NCI-H1092 treated with DMSO at 0.1 percent for 48 hours (cell line): Measurements from ENCODE around the gene AMBRA1.

Experiments used
- DNase-seq: peaks from one replicate; lab custom pipeline; 2025; lab: John Stamatoyannopoulos, UW

Gene AMBRA1

GRCh38 chr11:46593550-46594373 is at the start of gene AMBRA1:
Gene AMBRA1, minus strand, starts transcription at chr11:46594023. Its CDS starts 45,643 bp downstream, at chr11:46548380.
- DNase-seq, result peak; percentile 93

- DNase-seq, result no peak
Measured at GRCh38 chr11:46643531-46643930, 49.7 kb upstream of the AMBRA1 start.

- DNase-seq, result no peak
Measured at GRCh38 chr11:46642627-46643335, 49.0 kb upstream of the AMBRA1 start.

GRCh38 chr11:46641639-46642038 is 47.8 kb upstream of the AMBRA1 start:
- DNase-seq, result no peak

- no peak for DNase-seq
Measured at GRCh38 chr11:46640036-46640788, 46.4 kb upstream of the AMBRA1 start.

- no peak for DNase-seq
Measured at GRCh38 chr11:46639197-46639839, 45.5 kb upstream of the AMBRA1 start.

- no peak for DNase-seq
Measured at GRCh38 chr11:46637546-46637945, 43.7 kb upstream of the AMBRA1 start.

GRCh38 chr11:46635557-46636139 is 41.8 kb upstream of the AMBRA1 start:
- no peak for DNase-seq

GRCh38 chr11:46633291-46634217 is 39.7 kb upstream of the AMBRA1 start:
- DNase-seq, result no peak

GRCh38 chr11:46632502-46632901 is 38.7 kb upstream of the AMBRA1 start:
- DNase-seq, result no peak

GRCh38 chr11:46631676-46632075 is 37.9 kb upstream of the AMBRA1 start:
- DNase-seq, result no peak

- no peak for DNase-seq
Measured at GRCh38 chr11:46630237-46630636, 36.4 kb upstream of the AMBRA1 start.

GRCh38 chr11:46628961-46629360 is 35.1 kb upstream of the AMBRA1 start:
- DNase-seq, result no peak

- DNase-seq, result no peak
Measured at GRCh38 chr11:46625406-46625805, 31.6 kb upstream of the AMBRA1 start.

- DNase-seq, result no peak
Measured at GRCh38 chr11:46618837-46619236, 25.0 kb upstream of the AMBRA1 start.

- no peak for DNase-seq
Measured at GRCh38 chr11:46617972-46618314, 24.1 kb upstream of the AMBRA1 start.

- DNase-seq, result peak; percentile 97
Measured at GRCh38 chr11:46617134-46617971, 23.5 kb upstream of the AMBRA1 start, which contains the start of the genes ATG13 and HARBI1. Gene ATG13, plus strand, starts transcription at chr11:46617553. Its CDS starts 26,739 bp downstream, at chr11:46644292. Gene HARBI1, minus strand, starts transcription at chr11:46617227. Its CDS starts 990 bp downstream, at chr11:46616237.

GRCh38 chr11:46616551-46617133 is 22.8 kb upstream of the AMBRA1 start:
- DNase-seq, result no peak

- no peak for DNase-seq
Measured at GRCh38 chr11:46615756-46616155, 21.9 kb upstream of the AMBRA1 start.
